ENCODE results near the gene RAD51B. TPM values are rescaled to one million over a fixed set of nuclear protein-coding genes. Genes with fewer than 3 reads are reported as not detected.
A peak's percentile ranks its signal among the peaks of the same experiment; 100 is the strongest.

Gene RAD51B
- total RNA-seq, 5 donors from 2014 or later (not counting 1 experiment from before 2014, with no cell fraction given) = 25.4 to 47.9 (median 30.0) TPM

GRCh38 chr14:68477461-68478085, 658.0 kb downstream of the RAD51B start:
- ChIA-PET POLR2A (no interaction called here), CTCF (interaction anchor here in 1 of 2 donors (0.6 to 0.7 kb wide), 2 partner anchors 296 to 310 kb away, joined by 3 read pairs; no protein-coding TSS in a partner anchor)
- WGBS (ENCODE audit: insufficient coverage) = 92% methylated on average over 3 of the region's 8 CpGs
- Mint-ChIP-seq H3K9me3 (no peaks in the 10 kb centered on the region), H3K4me1 (peaks cover 22 to 43% (median 23%) of the 10 kb centered on the region in 3 donors), H3K4me3 (no peak overlapping the region), H3K27ac (peak overlapping the region in 1 of 2 donors; percentile 53), H3K36me3 (peaks cover 12% of the 10 kb centered on the region), H3K27me3 (no peaks in the 10 kb centered on the region)
- no peak for DNase-seq
- Histone ChIP-seq H3K27ac (ENCODE audit: low read length) (no peak overlapping the region), H3K4me3 (ENCODE audit: control insufficient read depth in 1 of 2, extremely low read depth in 1 of 2, low read length in 1 of 2) (no peak overlapping the region), H3K9me3 (no peaks in the 10 kb centered on the region), H3K4me1 (ENCODE audit: control insufficient read depth in 1 of 2, extremely low read depth in 1 of 2, insufficient read depth in 2 of 2, low read length in 2 of 2) (peaks cover 0 to 8% of the 10 kb centered on the region in 2 experiments), H3K36me3 (ENCODE audit: control insufficient read depth in 2 of 2, extremely low read depth in 1 of 2, insufficient read depth in 1 of 2, low read length in 1 of 2) (no peaks in the 10 kb centered on the region), H3K27me3 (replicated peaks in 1 of 2; ENCODE audit: control insufficient read depth in 2 of 2, extremely low read depth in 1 of 2, insufficient read depth in 2 of 2, low read length in 1 of 2) (no peaks in the 10 kb centered on the region)
- no peak for ATAC-seq (replicated peaks in 1 of 4)

GRCh38 chr14:68479247-68479646, 659.7 kb downstream of the RAD51B start:
- Mint-ChIP-seq H3K4me1 (peaks cover 39 to 60% (median 40%) of the 10 kb centered on the region in 3 donors), H3K36me3 (peaks cover 9% of the 10 kb centered on the region), H3K27ac (peak overlapping the region in 1 of 2 donors; percentile 2), H3K9me3 (no peaks in the 10 kb centered on the region), H3K27me3 (no peaks in the 10 kb centered on the region), H3K4me3 (no peak overlapping the region)
- no peaks in the 10 kb centered on the region for H3K9me3 ChIP-seq
- no CpG with 5 or more reads among the region's 3 CpGs for WGBS (ENCODE audit: insufficient coverage)
- ATAC-seq (replicated peaks in 1 of 4) = no peak
- no peak overlapping the region for H3K4me3 ChIP-seq (ENCODE audit: control insufficient read depth in 1 of 2, extremely low read depth in 1 of 2, low read length in 1 of 2)
- POLR2A ChIA-PET = no interaction called here
- CTCF ChIA-PET = no interaction called here
- DNase-seq = no peak
- H3K27ac ChIP-seq (ENCODE audit: low read length) = no peak overlapping the region
- no peaks in the 10 kb centered on the region for H3K36me3 ChIP-seq (ENCODE audit: control insufficient read depth in 2 of 2, extremely low read depth in 1 of 2, insufficient read depth in 1 of 2, low read length in 1 of 2)
- peaks cover 14 to 23% of the 10 kb centered on the region in 2 experiments for H3K4me1 ChIP-seq (ENCODE audit: control insufficient read depth in 1 of 2, extremely low read depth in 1 of 2, insufficient read depth in 2 of 2, low read length in 2 of 2)
- no peaks in the 10 kb centered on the region for H3K27me3 ChIP-seq (replicated peaks in 1 of 2; ENCODE audit: control insufficient read depth in 2 of 2, extremely low read depth in 1 of 2, insufficient read depth in 2 of 2, low read length in 1 of 2)

GRCh38 chr14:68482018-68482417, 662.4 kb downstream of the RAD51B start:
- Mint-ChIP-seq H3K4me1 (peaks cover 64 to 74% (median 66%) of the 10 kb centered on the region in 3 donors), H3K9me3 (no peaks in the 10 kb centered on the region), H3K27me3 (no peaks in the 10 kb centered on the region), H3K27ac (peak overlapping the region; percentile 17 to 57), H3K36me3 (peaks cover 9% of the 10 kb centered on the region), H3K4me3 (no peak overlapping the region)
- Histone ChIP-seq H3K4me3 (ENCODE audit: control insufficient read depth in 1 of 2, extremely low read depth in 1 of 2, low read length in 1 of 2) (no peak overlapping the region), H3K27me3 (replicated peaks in 1 of 2; ENCODE audit: control insufficient read depth in 2 of 2, extremely low read depth in 1 of 2, insufficient read depth in 2 of 2, low read length in 1 of 2) (no peaks in the 10 kb centered on the region), H3K4me1 (ENCODE audit: control insufficient read depth in 1 of 2, extremely low read depth in 1 of 2, insufficient read depth in 2 of 2, low read length in 2 of 2) (peaks cover 31 to 33% of the 10 kb centered on the region in 2 experiments), H3K27ac (ENCODE audit: low read length) (no peak overlapping the region), H3K36me3 (ENCODE audit: control insufficient read depth in 2 of 2, extremely low read depth in 1 of 2, insufficient read depth in 1 of 2, low read length in 1 of 2) (no peaks in the 10 kb centered on the region), H3K9me3 (no peaks in the 10 kb centered on the region)
- POLR2A ChIA-PET = no interaction called here
- DNase-seq (no peak), ATAC-seq (replicated peaks in 1 of 4) (no peak)
- WGBS (ENCODE audit: insufficient coverage) = 100% methylated on average over 1 of the region's 2 CpGs
- CTCF ChIA-PET = no interaction called here

- Mint-ChIP-seq H3K4me3 (peak overlapping the region in 1 of 3 donors; percentile 10), H3K4me1 (peaks cover 69 to 73% (median 69%) of the 10 kb centered on the region in 3 donors), H3K9me3 (no peaks in the 10 kb centered on the region), H3K27ac (peak overlapping the region; percentile 93 to 95), H3K36me3 (peaks cover 9% of the 10 kb centered on the region), H3K27me3 (no peaks in the 10 kb centered on the region)
- Histone ChIP-seq H3K9me3 (no peaks in the 10 kb centered on the region), H3K27me3 (replicated peaks in 1 of 2; ENCODE audit: control insufficient read depth in 2 of 2, extremely low read depth in 1 of 2, insufficient read depth in 2 of 2, low read length in 1 of 2) (no peaks in the 10 kb centered on the region), H3K4me1 (ENCODE audit: control insufficient read depth in 1 of 2, extremely low read depth in 1 of 2, insufficient read depth in 2 of 2, low read length in 2 of 2) (peaks cover 32 to 33% of the 10 kb centered on the region in 2 experiments), H3K36me3 (ENCODE audit: control insufficient read depth in 2 of 2, extremely low read depth in 1 of 2, insufficient read depth in 1 of 2, low read length in 1 of 2) (no peaks in the 10 kb centered on the region), H3K27ac (ENCODE audit: low read length) (peak overlapping the region; percentile 61), H3K4me3 (ENCODE audit: control insufficient read depth in 1 of 2, extremely low read depth in 1 of 2, low read length in 1 of 2) (no peak overlapping the region)
- POLR2A ChIA-PET = no interaction called here
- DNase-seq = no peak
- CTCF ChIA-PET = no interaction called here
- no peak for ATAC-seq (replicated peaks in 1 of 4)
- WGBS (ENCODE audit: insufficient coverage) = no CpG with 5 or more reads among the region's 1 CpG
Measured at GRCh38 chr14:68482772-68483395, 663.3 kb downstream of the RAD51B start.

GRCh38 chr14:68486033-68486732, 666.6 kb downstream of the RAD51B start:
- peaks cover 61 to 64% (median 62%) of the 10 kb centered on the region in 3 donors for H3K4me1 Mint-ChIP-seq
- 80% methylated on average over 1 of the region's 7 CpGs for WGBS (ENCODE audit: insufficient coverage)
- no peaks in the 10 kb centered on the region for H3K9me3 ChIP-seq
- peak overlapping the region in 1 of 2 donors; percentile 17 for H3K27ac Mint-ChIP-seq
- H3K4me3 ChIP-seq (ENCODE audit: control insufficient read depth in 1 of 2, extremely low read depth in 1 of 2, low read length in 1 of 2) = no peak overlapping the region
- no peak overlapping the region for H3K27ac ChIP-seq (ENCODE audit: low read length)
- H3K9me3 Mint-ChIP-seq = no peaks in the 10 kb centered on the region
- no peak overlapping the region for H3K4me3 Mint-ChIP-seq
- ChIA-PET POLR2A (no interaction called here), CTCF (no interaction called here)
- DNase-seq = no peak
- no peak for ATAC-seq (replicated peaks in 1 of 4)
- H3K27me3 ChIP-seq (replicated peaks in 1 of 2; ENCODE audit: control insufficient read depth in 2 of 2, extremely low read depth in 1 of 2, insufficient read depth in 2 of 2, low read length in 1 of 2) = no peaks in the 10 kb centered on the region
- no peaks in the 10 kb centered on the region for H3K36me3 ChIP-seq (ENCODE audit: control insufficient read depth in 2 of 2, extremely low read depth in 1 of 2, insufficient read depth in 1 of 2, low read length in 1 of 2)
- peaks cover 1% of the 10 kb centered on the region for H3K36me3 Mint-ChIP-seq
- peaks cover 32 to 34% of the 10 kb centered on the region in 2 experiments for H3K4me1 ChIP-seq (ENCODE audit: control insufficient read depth in 1 of 2, extremely low read depth in 1 of 2, insufficient read depth in 2 of 2, low read length in 2 of 2)
- no peaks in the 10 kb centered on the region for H3K27me3 Mint-ChIP-seq

GRCh38 chr14:68486809-68487208, 667.2 kb downstream of the RAD51B start:
- Mint-ChIP-seq H3K27ac (no peak overlapping the region), H3K4me1 (peaks cover 54 to 58% (median 56%) of the 10 kb centered on the region in 3 donors), H3K36me3 (no peaks in the 10 kb centered on the region), H3K4me3 (no peak overlapping the region), H3K9me3 (no peaks in the 10 kb centered on the region), H3K27me3 (no peaks in the 10 kb centered on the region)
- Histone ChIP-seq H3K27me3 (replicated peaks in 1 of 2; ENCODE audit: control insufficient read depth in 2 of 2, extremely low read depth in 1 of 2, insufficient read depth in 2 of 2, low read length in 1 of 2) (no peaks in the 10 kb centered on the region), H3K27ac (ENCODE audit: low read length) (no peak overlapping the region), H3K9me3 (no peaks in the 10 kb centered on the region), H3K4me3 (ENCODE audit: control insufficient read depth in 1 of 2, extremely low read depth in 1 of 2, low read length in 1 of 2) (no peak overlapping the region), H3K4me1 (ENCODE audit: control insufficient read depth in 1 of 2, extremely low read depth in 1 of 2, insufficient read depth in 2 of 2, low read length in 2 of 2) (peaks cover 30 to 32% of the 10 kb centered on the region in 2 experiments), H3K36me3 (ENCODE audit: control insufficient read depth in 2 of 2, extremely low read depth in 1 of 2, insufficient read depth in 1 of 2, low read length in 1 of 2) (no peaks in the 10 kb centered on the region)
- POLR2A ChIA-PET = no interaction called here
- no peak for DNase-seq
- ATAC-seq (replicated peaks in 1 of 4) = no peak
- CTCF ChIA-PET = no interaction called here
- WGBS (ENCODE audit: insufficient coverage) = 100% methylated on average over 2 of the region's 6 CpGs
